T1000 (cell line): Measurements from ENCODE around the gene BTRC.
A peak's percentile ranks its signal among the peaks of the same experiment; 100 is the strongest.
"Not testable (repeated sequence)": the region's sequence is repeated elsewhere in the genome, so short reads cannot be mapped to it uniquely, and the experiment has no call there.

Experiments used
- DNase-seq: peaks from one replicate; lab custom pipeline; 2025; ENCODE audit warnings: mixed read lengths; lab: John Stamatoyannopoulos, UW

Gene BTRC

DNA sequence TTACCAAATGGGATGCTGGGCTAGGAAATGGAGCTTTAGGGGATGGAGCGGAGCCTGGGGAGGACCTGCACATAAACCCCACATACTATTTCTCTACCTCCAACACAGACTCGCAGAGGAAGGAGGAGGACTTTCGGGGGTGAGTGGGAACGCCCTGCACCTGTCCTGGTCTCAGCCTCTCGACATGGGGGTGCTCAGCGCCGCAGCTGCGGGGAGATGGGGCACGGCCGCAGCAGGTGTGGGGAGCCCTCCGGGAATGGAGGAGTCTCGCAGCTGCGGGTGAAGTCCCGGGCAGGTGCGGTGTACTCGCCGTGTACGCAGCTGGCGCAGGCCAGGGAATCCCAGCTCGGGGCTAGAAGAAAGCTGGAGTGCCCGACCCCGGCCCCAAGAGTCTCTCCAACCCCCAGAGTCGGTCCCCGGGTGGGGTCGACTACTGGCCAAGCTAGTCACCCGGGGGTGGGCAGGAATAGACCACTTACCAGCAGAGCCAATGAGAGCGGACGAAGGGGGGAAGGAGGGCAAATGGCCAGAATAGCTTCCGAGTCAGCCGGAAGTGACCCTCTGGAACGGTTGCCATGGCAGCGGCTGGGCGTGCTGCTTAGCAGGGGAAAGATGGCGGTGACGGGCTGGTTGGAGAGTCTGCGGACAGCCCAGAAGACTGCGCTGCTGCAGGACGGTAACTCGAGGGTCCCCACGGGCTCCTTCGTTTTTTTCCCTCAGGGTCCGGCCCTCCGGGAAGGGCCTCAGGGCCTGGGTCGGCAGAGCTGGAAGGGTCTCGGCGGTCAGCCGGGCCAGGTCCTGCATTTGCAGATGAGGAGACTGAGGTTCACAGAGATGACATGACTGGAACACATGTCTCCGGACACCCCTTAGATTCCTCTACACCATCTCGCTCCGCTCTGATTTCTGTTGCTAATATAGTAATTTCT, 234.0 kb downstream of the BTRC start, which contains the start of the genes DPCD and POLL:
DPCD (plus strand) TSS at position 597 of the 929 bp plus-strand sequence; CDS start at position 613, 16 bp downstream.
POLL (minus strand) TSS at position 533 of the 929 bp plus-strand sequence. CDS start 897 bp downstream, outside the sequence.
- DNase-seq, result peak; percentile 79

DNA sequence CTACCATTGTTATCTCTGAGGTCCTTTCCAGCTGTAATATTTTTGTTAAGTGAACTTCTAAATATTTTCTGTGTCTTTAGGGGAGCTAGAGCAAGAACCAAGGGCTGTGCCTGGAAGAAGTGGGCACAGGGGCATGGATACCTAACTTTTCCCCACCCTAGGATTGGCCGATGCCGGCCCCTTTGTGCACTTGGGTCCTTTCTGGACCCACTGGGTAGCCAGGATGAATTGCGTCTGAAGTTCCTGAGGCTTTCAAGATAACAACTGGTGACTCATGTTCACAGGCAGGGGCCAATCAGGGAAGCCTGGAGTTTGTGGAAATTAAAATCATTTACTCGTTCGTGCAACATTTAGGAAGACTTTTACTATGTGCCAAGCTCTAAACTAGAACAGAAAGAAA, 234.9 kb downstream of the BTRC start:
- peak; percentile 24 for DNase-seq

DNA sequence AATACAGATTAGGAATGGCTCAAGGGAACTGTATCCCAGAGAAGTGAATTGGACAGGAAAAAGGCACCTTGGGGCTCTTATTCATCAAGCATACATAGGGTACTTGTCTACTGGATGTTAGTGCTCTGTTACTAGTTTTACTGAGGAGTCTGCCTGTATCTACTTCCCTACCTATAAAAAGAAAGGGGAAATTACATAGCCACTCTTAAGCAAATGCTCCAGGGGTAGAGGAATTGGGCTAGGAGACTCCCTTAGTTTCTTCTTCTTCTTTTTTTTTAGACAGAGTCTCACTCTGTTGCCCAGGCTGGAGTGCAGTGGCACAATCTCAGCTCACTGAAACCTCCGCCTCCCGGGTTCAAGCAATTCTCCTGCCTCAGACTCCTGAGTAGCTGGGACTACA, 239.4 kb downstream of the BTRC start:
- DNase-seq, result not testable (repeated sequence)

DNA sequence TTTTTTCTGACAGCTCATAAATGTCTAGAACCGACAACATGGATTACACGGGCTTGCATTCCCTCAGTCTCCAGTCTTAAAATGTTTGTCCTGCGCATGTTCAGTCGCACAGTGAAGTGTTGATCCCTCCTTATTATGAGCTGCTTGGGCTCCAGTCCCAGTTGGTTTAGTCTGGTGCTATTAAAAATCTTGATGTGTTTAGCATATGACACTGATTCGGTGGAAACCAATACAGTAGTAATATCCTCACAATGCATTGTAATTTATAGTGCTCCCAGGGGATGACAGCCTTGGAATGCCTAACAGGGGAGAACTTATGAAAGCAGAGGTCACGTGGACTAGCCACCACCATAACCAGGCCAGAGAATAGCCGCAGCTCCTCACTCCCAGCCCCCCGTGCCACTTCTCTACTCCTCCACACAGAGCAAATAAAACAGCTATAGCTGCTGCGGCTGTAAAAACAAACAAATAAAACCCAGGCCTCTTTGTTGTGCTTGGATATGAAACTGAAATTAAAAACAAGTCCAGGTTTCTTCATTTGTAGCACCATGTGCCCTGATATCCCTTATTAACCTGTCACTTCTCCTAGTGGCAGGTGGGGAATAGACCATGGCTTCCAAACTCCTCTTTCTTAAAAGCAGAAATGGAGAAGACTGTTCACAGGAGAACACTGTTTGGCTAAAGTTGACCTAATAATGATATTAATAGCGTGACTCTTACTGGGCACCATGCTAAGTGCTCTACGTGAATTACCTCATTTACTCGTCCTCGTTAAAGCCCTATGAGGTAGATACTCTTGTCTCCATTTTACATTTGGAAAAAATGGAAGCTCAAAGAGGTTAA, 241.8 kb downstream of the BTRC start:
- DNase-seq, result no peak

DNA sequence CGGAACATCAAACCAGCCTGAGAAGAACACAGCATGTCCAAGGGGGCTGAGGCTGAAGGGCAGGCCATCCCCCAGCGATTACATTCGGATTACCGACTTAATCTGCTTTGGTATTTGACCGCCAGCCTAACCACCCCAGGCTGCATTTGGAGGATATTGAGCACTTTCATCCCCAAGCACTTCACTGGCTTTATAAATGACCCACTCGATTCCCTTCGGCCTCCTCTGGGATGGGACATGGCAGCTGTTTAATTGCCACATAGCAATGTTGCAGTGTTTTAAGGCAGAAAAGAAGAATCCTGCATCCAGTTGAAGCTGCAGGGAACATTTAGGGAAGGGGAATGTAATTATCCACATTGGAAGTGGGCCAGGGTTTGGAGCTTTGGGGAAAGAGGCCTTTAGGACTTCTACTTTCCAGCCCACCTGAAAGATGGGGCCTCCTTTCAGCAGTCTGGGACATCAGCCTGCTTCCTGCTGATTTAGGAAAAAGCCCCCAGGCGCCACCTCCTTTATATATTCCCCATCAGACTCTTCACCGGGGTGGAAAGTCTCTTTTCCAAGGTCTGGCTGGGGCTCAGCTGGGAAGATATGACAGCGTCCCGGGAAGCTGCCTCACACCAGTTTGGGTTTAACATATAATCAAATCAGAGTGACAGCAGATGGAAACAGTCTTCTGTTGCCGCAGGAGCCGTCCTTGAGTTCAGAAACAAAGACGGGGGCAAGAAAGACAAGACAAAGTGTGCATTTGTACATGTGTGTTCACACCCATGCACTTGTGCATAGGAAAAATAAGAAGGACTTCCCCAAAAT, 243.3 kb downstream of the BTRC start:
- DNase-seq, result no peak

DNA sequence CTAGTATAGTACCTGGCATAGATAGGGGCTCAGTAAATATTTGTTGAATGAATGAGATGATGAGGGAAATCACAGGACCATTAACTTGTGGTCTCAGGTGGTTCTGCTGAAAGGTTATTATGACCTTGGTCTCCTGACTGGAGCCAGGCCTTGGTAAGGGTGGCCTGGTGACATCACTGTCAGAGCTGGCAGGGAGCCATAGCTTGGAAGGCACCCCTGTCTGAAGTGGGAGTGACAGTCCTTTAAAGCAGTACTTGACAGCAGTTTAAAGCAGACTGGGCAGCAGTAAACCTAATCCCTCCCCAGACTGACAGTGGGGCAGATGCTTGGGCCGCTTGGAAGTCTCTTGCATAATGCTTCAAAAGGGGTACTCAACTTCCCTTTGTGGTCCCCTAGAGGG, 247.6 kb downstream of the BTRC start:
- DNase-seq, result no peak

DNA sequence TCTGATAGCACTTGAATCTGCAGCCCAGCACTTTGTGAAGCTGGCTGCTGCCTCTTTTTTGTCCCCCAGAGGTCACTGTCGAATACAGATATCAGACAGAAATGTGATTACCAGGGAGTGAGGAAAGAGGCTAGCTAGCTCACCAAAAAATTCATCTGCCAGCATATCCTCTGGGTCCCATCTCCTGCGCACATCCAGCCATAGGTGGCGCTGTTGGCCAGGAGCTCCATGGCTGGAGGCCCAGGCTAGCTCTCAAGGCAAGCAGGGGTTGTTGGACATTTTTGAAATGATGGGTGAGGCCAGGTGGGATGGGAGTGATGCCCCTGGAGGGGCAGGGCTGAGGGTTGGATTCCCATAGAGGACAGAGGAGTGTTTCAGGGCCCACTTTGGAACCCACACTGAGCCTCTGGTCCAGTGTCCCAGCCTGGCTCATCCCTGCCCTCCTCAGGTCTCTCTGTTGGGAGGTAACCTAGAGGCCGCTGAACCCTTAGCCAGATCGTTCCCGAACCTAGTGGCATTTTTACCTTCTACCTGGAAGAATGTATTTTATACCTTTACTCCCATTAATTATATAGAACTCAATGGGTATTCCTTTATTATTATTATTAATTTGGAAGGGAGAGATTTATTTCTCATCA, 248.9 kb downstream of the BTRC start:
- DNase-seq, result peak; percentile 12
